Liver (tissue), 9 donors: ENCODE measurements around the gene GREM2. TPM values are rescaled to one million over a fixed set of nuclear protein-coding genes. Genes with fewer than 3 reads are reported as not detected.

Experiments used
- DNase-seq: peaks from one replicate; pipeline ENCODE4 v3.0.0-alpha.2; 2017; ENCODE audit warnings: low spot score
- H3K27ac ChIP-seq, 2 donors: one replicate each; pipeline ENCODE4 v1.7.0; 2013; ENCODE audit warnings: inconsistent platforms in 2 of 2, low read length in 2 of 2, control low read depth in 1 of 2, low read depth in 1 of 2, mild to moderate bottlenecking in 1 of 2
- H3K27me3 ChIP-seq, 4 donors: one replicate each; pipeline versions ENCODE4 v1.6.1 to v1.7.0; 2013; ENCODE audit warnings: low read length in 3 of 4, inconsistent platforms in 1 of 4, mild to moderate bottlenecking in 1 of 4, moderate library complexity in 1 of 4; ENCODE audit not compliant: control insufficient read depth in 4 of 4, insufficient read depth in 4 of 4
- H3K36me3 ChIP-seq, 4 donors: one replicate each; pipeline versions ENCODE4 v1.6.1 to v1.7.0; 2013; ENCODE audit warnings: low read length in 3 of 4, mild to moderate bottlenecking in 3 of 4, low read depth in 1 of 4, moderate library complexity in 1 of 4; ENCODE audit not compliant: control insufficient read depth in 4 of 4, insufficient read depth in 3 of 4
- H3K4me1 ChIP-seq, 4 donors: one replicate each; pipeline versions ENCODE4 v1.6.1 to v1.7.0; 2013; ENCODE audit warnings: low read length in 3 of 4, mild to moderate bottlenecking in 3 of 4, moderate library complexity in 1 of 4; ENCODE audit not compliant: control insufficient read depth in 4 of 4, insufficient read depth in 4 of 4
- H3K4me3 ChIP-seq, 3 donors: one replicate each; pipeline versions ENCODE4 v1.6.1 to v1.7.0; 2013; ENCODE audit warnings: low read length in 3 of 3, control low read depth in 1 of 3, low read depth in 1 of 3, mild to moderate bottlenecking in 1 of 3
- H3K9ac ChIP-seq, 2 donors: one replicate each; pipeline ENCODE4 v1.7.0; 2013; ENCODE audit warnings: low read length in 2 of 2, mild to moderate bottlenecking in 2 of 2, moderate library complexity in 2 of 2, control low read depth in 1 of 2, low read depth in 1 of 2
- H3K9me3 ChIP-seq, 4 donors: one replicate each; pipeline versions ENCODE4 v1.6.1 to v1.7.0; 2013; ENCODE audit warnings: low read length in 3 of 4; ENCODE audit not compliant: control insufficient read depth in 4 of 4
- EGR1 ChIP-seq, 2 donors: IDR thresholded peaks; 2 replicates each; pipeline ENCODE4 v1.6.1; 2016 to 2018; ENCODE audit warnings: antibody characterized with exemption in 2 of 2, low read depth in 2 of 2
- FOXA1 ChIP-seq: IDR thresholded peaks from 2 replicates; pipeline ENCODE4 v1.6.1; 2016; ENCODE audit warnings: antibody characterized with exemption
- FOXA2 ChIP-seq: IDR thresholded peaks from 2 replicates; pipeline ENCODE4 v1.6.1; 2016; ENCODE audit warnings: antibody characterized with exemption
- GABPA ChIP-seq, 2 donors: IDR thresholded peaks in 1 of 2; conservative IDR thresholded peaks in 1 of 2; 2 replicates each; pipeline ENCODE4 v1.6.1; 2016; ENCODE audit warnings: antibody characterized with exemption in 2 of 2, mild to moderate bottlenecking in 1 of 2, moderate library complexity in 1 of 2
- HNF4G ChIP-seq: IDR thresholded peaks from 2 replicates; pipeline ENCODE4 v1.6.1; 2016; ENCODE audit warnings: antibody characterized with exemption
- JUND ChIP-seq, 2 donors: IDR thresholded peaks; 2 replicates each; pipeline ENCODE4 v1.6.1; 2016; ENCODE audit warnings: antibody characterized with exemption in 2 of 2
- MAX ChIP-seq: IDR thresholded peaks from 2 replicates; pipeline ENCODE4 v1.6.1; 2016; ENCODE audit warnings: antibody characterized with exemption
- NR2F2 ChIP-seq: IDR thresholded peaks from 2 replicates; pipeline ENCODE4 v1.6.1; 2016; ENCODE audit warnings: antibody characterized with exemption
- RAD21 ChIP-seq, 2 donors: IDR thresholded peaks; 2 replicates each; pipeline ENCODE4 v1.6.1; 2016; ENCODE audit warnings: antibody characterized with exemption in 2 of 2, mild to moderate bottlenecking in 2 of 2
- RXRA ChIP-seq, 2 donors: IDR thresholded peaks; 2 replicates each; pipeline ENCODE4 v1.6.1; 2017 to 2018; ENCODE audit warnings: antibody characterized with exemption in 2 of 2, mild to moderate bottlenecking in 1 of 2
- SP1 ChIP-seq: IDR thresholded peaks from 2 replicates; pipeline ENCODE4 v1.6.1; 2018; ENCODE audit warnings: antibody characterized with exemption, mild to moderate bottlenecking
- TAF1 ChIP-seq: conservative IDR thresholded peaks from 2 replicates; pipeline ENCODE4 v1.6.1; 2016; ENCODE audit warnings: antibody characterized with exemption, mild to moderate bottlenecking
- ZBTB33 ChIP-seq: IDR thresholded peaks from 2 replicates; pipeline ENCODE4 v1.6.1; 2016; ENCODE audit warnings: antibody characterized with exemption
- WGBS: extraction: QIAGEN DNeasy Blood & Tissue Kit; methylation state at CpG from one replicate; pipeline ENCODE4 v1.1.7; 2013; 5-methylcytosine and 5-hydroxymethylcytosine counted together
- polyA plus RNA-seq, 2 donors: library from polyadenylated mRNA; stranded (reverse) in 1 of 2; unstranded in 1 of 2; fragments of 200-250 nt in 1 of 2; fragments of >200 nt in 1 of 2; fragmentation: Nextera tagmentation in 1 of 2; extraction: Ambion mirVana in 1 of 2; gene quantifications; one replicate each; pipeline versions ENCODE4 v1.2.1 to v1.2.3, GENCODE V29; 2013 to 2015
- total RNA-seq, 2 donors: library from RNA; depleted of rRNA; stranded (reverse); fragments of >200 nt; gene quantifications; one replicate each; pipeline ENCODE4 v1.2.3, GENCODE V29; 2014
- TF ChIP-seq, protein P1 (sequence below): fragments of 150-350 bp; IDR thresholded peaks from 2 replicates; pipeline ENCODE4 v1.5.1; 2017; ENCODE audit warnings: improper control_type of control experiment, low read depth, low read length; ENCODE audit not compliant: missing input control
- TF ChIP-seq, protein P2 (sequence below): IDR thresholded peaks from 2 replicates; pipeline ENCODE4 v1.6.1; 2016; ENCODE audit warnings: antibody characterized with exemption
- TF ChIP-seq, protein P3 (sequence below): IDR thresholded peaks from 2 replicates; pipeline ENCODE4 v1.6.1; 2016; ENCODE audit warnings: antibody characterized with exemption, mild to moderate bottlenecking
- donor health status: healthy.
- donor health status: healthy.
- donor health status: healthy.
- donor health status: healthy.
- donor health status: healthy.

Gene GREM2
- total and polyA plus RNA-seq, 4 donors: 0.19 to 19.5 (median 4.3) TPM

- Histone ChIP-seq H3K9me3 (no peaks in the 10 kb centered on the region), H3K9ac (no peak overlapping the region), H3K27ac (no peak overlapping the region), H3K4me3 (no peak overlapping the region), H3K36me3 (no peaks in the 10 kb centered on the region), H3K4me1 (no peaks in the 10 kb centered on the region), H3K27me3 (no peaks in the 10 kb centered on the region)
- WGBS: 71% methylated on average over 6 of the region's 6 CpGs
- no peak for DNase-seq
- TF ChIP-seq ZBTB33 (no peak), MAX (no peak), RAD21 (IDR thresholded peaks at IDR 0.05) (no peak), SP1 (no peak), TAF1 (no peak), RXRA (IDR thresholded peaks at IDR 0.05) (no peak), FOXA2 (no peak), JUND (IDR thresholded peaks at IDR 0.05) (no peak), EGR1 (IDR thresholded peaks at IDR 0.05; ENCODE audit: low read depth in 2 of 2) (no peak), NR2F2 (no peak)
- TF ChIP-seq, protein P1, sequence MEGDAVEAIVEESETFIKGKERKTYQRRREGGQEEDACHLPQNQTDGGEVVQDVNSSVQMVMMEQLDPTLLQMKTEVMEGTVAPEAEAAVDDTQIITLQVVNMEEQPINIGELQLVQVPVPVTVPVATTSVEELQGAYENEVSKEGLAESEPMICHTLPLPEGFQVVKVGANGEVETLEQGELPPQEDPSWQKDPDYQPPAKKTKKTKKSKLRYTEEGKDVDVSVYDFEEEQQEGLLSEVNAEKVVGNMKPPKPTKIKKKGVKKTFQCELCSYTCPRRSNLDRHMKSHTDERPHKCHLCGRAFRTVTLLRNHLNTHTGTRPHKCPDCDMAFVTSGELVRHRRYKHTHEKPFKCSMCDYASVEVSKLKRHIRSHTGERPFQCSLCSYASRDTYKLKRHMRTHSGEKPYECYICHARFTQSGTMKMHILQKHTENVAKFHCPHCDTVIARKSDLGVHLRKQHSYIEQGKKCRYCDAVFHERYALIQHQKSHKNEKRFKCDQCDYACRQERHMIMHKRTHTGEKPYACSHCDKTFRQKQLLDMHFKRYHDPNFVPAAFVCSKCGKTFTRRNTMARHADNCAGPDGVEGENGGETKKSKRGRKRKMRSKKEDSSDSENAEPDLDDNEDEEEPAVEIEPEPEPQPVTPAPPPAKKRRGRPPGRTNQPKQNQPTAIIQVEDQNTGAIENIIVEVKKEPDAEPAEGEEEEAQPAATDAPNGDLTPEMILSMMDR: no peak
- TF ChIP-seq, protein P2, sequence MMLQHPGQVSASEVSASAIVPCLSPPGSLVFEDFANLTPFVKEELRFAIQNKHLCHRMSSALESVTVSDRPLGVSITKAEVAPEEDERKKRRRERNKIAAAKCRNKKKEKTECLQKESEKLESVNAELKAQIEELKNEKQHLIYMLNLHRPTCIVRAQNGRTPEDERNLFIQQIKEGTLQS: no peak
- TF ChIP-seq, protein P3, sequence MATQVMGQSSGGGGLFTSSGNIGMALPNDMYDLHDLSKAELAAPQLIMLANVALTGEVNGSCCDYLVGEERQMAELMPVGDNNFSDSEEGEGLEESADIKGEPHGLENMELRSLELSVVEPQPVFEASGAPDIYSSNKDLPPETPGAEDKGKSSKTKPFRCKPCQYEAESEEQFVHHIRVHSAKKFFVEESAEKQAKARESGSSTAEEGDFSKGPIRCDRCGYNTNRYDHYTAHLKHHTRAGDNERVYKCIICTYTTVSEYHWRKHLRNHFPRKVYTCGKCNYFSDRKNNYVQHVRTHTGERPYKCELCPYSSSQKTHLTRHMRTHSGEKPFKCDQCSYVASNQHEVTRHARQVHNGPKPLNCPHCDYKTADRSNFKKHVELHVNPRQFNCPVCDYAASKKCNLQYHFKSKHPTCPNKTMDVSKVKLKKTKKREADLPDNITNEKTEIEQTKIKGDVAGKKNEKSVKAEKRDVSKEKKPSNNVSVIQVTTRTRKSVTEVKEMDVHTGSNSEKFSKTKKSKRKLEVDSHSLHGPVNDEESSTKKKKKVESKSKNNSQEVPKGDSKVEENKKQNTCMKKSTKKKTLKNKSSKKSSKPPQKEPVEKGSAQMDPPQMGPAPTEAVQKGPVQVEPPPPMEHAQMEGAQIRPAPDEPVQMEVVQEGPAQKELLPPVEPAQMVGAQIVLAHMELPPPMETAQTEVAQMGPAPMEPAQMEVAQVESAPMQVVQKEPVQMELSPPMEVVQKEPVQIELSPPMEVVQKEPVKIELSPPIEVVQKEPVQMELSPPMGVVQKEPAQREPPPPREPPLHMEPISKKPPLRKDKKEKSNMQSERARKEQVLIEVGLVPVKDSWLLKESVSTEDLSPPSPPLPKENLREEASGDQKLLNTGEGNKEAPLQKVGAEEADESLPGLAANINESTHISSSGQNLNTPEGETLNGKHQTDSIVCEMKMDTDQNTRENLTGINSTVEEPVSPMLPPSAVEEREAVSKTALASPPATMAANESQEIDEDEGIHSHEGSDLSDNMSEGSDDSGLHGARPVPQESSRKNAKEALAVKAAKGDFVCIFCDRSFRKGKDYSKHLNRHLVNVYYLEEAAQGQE: no peak
Observed at GRCh38 chr1:240486611-240487010, 125.3 kb downstream of the GREM2 start.

- 92% methylated on average over 6 of the region's 6 CpGs for WGBS
- no peaks in the 10 kb centered on the region for H3K36me3 ChIP-seq
- H3K9me3 ChIP-seq: no peaks in the 10 kb centered on the region
- no peaks in the 10 kb centered on the region for H3K4me1 ChIP-seq
- H3K9ac ChIP-seq: no peak overlapping the region
- DNase-seq: no peak
- H3K4me3 ChIP-seq: no peak overlapping the region
- H3K27ac ChIP-seq: no peak overlapping the region
- no peaks in the 10 kb centered on the region for H3K27me3 ChIP-seq
- TF ChIP-seq MAX (no peak), ZBTB33 (no peak), RXRA (IDR thresholded peaks at IDR 0.05) (no peak), FOXA1 (no peak), HNF4G (no peak), TAF1 (no peak), FOXA2 (no peak), JUND (IDR thresholded peaks at IDR 0.05) (no peak), GABPA (IDR thresholded peaks at IDR 0.05 in 1 of 2, conservative IDR thresholded peaks at IDR 0.05 in 1 of 2) (no peak)
- TF ChIP-seq, protein P3: no peak
- TF ChIP-seq, protein P2: no peak
Observed at GRCh38 chr1:240484804-240485443, 127.0 kb downstream of the GREM2 start.
